Lung microvascular endothelial cell (primary cell): ENCODE results near the gene ADCY9. TPM values are rescaled to one million over a fixed set of nuclear protein-coding genes. Genes with fewer than 3 reads are reported as not detected.
A peak's percentile ranks its signal among the peaks of the same experiment; 100 is the strongest.

Experiments
- DNase-seq, 2 donors: peaks; one replicate each; pipeline versions ENCODE4 v3.0.0 to v3.0.0-alpha.2; 2010; ENCODE audit warnings: low read depth in 2 of 2
- total RNA-seq: library from RNA; depleted of rRNA; stranded (reverse); fragments of >200 nt; gene quantifications from 2 replicates; pipeline ENCODE4 v1.2.1, GENCODE V29; 2014

The ADCY9 gene
- total RNA-seq, 1 donor from 2014 or later: 18.1 TPM

DNA sequence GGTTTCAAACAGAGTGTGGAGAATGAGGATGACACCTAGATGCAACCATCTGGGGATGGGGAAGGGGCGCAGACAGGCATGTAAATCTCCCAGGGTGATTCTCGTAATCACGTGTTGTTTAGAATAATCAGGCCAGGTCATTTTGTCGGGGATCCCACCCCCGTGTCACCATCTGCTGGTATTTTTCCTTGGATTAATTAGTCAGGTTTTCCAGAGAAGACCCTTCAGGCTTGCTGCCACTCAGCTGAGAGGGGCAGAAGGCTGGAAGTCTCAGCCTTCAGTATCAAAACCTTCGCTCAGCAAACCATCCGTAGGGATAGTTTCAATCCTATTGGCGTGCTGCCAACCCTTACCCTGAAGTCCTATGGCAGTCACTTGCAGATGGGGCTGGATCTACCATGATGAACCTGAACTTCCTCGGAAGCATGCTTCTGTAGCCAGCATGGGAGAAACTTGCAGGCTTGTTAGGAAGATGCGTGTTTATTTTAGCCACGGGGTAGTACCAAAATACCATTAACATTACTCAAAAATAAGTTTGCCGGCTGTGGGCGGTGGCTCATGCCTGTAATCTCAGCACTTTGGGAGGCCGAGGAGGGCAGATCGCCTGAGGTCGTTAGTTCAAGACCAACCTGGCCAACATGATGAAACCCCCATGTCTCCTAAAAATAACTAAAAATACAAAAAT lies 7.5 kb upstream of the ADCY9 start:
- DNase-seq: no peak

DNA sequence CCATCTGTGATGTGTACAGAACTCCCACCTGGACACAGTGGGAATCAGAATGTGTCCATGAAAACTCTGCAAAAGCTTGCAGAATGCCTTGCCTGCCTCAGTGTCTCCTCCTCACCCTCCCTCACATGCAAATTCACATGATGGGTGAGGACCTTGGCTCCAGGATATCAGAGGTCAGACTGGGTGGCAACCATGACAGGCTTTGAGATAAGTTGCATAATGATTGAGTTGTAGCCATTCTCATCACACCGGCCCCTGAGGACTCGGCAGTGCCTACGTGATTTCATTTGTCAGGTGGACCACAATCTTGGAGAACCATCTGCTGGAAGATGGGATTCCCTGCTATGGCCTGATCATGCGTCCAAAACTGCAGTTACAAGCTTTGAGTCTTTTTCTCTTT lies 3.9 kb upstream of the ADCY9 start:
- DNase-seq: no peak

DNA sequence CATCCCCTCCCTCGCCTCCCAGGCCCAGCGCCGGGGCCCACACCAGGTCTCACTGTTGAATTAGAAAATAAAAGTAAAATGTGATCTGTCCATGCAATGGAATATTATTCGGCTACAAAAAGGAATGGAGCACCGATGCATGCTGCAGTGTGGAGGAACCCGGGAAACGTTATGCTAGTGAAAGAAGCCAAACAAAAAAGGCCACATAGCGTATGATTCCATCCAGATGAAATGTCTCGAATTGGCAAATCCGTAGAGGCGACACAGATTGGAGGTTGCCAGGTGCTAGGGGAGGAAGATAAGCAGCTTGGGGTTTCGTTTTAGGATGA lies 972 bp upstream of the ADCY9 start:
- no peak for DNase-seq

DNA sequence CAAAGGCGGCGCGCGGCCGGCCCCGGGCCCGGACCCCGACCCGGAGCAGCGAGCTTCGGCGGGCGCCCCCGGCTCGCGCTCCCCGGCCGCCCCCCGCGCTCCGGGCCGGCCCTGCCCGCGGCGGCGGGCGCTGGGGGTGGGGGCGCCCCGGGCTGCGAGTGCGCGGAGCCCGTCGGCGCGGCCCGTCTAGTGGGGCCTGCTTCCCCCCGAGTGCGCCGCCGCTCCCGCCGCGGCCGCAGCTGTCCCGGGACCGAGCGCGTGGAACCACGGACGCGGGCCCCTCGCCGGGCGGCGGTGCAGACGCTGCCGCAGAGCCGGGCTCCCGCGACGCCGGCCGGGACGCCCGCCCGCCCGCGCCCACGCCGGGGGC lies 308 bp downstream of the ADCY9 start:
- peak in 1 of 2 donors; percentile 11 for DNase-seq

DNA sequence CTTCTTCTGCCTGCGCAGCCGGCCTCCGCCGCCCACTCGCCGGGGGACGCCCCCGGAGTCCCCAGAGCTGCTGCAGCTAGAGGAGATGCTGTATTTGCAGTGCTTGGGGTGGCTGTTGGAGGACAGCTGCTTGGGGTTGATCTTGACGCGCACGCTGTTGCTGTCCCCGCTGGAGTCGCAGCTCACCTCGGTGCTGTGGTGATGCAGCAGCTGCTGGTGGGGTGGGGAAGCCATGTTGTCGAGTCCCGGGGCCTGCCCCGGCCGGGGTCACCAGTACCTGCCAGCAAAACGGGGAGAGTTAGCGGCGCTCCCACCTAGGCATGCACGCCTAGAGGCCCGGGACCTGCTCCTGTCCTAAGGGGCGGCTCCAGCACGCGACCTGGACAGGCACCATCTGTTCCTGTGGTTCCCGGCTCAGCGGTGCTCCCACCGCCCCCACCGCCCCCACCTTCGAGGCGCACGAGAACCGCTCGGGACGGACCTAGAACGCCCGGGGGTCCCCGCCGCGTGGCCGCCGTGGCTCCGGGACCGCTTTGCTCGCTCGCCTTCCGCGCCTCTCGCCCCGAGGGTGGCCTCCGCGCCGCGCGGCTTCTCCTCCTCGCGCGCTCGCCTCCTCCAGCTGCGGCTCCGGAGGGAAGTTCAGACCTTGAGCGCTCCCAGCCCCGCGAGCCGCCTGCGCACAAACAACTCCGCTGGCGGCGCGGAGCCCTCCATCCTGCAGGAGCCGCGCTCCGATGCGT lies 863 bp downstream of the ADCY9 start:
- DNase-seq: peak; percentile 60 to 82

DNA sequence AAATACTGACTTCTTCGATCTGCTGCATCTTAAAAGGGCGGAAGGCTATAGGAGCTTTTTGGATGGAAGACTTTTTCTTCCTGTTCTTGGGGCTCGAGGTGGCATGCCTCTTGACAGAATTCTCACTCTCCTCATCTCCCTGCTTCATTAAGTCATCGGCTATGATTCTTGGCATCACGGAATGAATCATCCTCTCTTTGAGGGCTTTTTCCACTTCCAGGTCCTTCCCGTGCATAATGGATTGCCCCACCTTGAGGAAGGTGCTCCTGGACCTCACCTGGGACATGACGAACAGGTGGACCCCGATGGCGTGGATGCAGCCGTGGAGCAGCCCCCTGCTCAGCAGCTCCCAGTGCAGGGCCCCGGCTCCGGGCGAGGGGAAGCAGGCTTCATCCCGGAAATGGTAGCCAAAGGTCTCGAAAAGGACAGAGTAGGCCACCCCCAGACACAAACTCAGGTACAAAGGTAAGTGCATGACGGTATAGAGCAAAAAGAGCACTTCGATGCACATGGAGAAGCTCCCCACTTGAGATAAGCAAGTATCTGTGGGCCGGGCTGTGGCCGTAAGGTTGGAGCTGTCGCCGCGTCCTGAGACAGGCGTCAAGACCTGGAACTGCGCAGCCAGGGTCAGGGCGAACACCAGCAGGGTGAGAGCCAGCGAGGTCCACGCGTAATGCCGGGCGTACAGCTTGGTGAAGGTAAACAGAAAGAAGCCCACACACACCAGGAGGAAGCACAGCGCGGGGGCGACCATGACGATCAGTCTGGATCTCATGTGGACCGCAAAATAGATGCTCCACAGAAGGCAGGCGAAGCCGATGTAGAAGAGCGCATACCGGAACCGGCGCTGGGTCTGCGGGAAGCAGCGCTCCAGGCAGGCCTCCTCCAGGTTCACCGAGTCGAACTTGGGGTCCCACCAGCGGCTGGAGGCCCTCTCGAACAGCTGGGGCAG lies 1.7 kb downstream of the ADCY9 start:
- no peak for DNase-seq

DNA sequence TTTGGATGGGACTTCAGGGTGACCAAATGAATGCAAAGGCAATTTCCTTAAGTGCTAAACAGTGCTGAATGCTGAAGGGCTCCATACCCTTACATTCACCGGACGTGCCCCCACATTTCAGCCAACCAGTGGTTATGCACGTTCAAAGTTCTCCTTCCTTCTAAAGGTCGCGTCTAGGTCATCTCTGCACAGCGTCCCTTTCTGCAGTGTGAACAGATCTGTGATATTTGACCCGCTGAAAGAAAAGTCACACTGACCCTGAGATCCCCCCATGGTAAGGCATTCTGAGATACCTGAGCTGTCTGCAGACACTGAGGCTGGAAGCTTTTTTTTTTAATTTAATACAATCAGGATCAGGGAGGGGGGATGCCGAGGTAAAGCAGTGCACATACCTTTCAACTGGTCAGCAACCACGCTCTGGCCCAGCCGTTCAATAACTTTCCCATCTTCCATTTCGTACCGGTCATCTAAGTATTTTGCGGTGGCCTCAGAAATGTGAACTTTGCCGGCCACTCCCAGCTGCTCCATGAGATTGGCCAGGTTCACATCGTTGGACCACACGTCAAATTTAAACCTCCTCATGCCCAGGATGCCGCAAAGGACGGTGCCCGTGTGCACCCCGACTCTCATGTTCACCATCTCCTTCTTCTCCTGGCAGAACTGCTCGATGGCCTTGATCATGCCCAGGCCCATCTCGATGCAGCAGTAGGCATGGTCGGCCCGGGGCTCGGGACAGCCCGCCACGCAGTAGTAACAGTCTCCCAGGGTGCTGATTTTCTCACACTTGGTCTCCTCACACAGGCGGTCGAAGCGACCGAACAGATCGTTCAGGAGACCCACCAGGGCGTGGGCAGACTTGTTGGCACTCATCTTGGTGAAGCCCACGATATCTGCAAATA lies 2.6 kb downstream of the ADCY9 start:
- DNase-seq: no peak

DNA sequence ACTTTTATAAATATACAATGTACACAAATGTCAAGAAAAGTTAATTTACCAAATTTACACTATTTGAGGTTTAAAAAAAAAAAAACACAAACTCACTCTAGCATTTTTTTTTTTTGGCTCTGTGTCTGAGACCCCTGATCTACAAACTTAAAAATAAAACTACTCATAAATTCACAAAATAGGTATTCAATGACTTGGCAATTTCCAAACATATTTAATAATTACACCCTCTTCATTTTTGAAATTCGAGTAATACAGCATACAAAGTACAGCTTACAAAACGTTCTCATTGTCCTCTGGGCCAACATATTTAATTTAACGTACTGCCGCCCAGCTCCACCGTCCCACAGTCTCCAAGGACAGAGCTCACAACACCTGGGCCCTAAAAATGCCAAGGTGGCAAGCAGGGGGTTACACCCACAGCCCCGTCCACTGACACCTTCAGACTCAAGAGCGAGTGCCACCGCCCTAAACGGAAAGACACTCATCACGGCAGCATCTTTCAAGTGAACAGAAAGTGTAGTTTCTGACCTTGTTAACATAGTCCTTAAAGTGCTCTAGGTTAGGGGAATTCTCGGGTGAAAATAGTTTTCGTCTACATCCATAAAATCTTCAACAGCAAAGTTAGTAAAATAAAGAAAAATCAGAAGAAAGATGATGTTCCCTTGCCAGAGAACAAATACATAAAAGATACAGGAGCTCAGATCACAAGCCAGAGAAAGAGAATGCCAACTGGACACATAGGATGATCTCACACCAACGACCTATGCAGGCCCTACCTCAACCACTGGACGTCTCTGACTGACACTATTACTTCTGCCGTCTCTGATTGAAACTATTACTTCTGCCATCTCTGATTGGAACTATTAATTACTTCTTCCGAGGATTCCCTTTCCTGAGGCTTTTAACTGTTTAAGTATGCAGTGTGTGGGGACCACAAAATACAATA lies 4.2 kb downstream of the ADCY9 start:
- peak; percentile 46 to 50 for DNase-seq

DNA sequence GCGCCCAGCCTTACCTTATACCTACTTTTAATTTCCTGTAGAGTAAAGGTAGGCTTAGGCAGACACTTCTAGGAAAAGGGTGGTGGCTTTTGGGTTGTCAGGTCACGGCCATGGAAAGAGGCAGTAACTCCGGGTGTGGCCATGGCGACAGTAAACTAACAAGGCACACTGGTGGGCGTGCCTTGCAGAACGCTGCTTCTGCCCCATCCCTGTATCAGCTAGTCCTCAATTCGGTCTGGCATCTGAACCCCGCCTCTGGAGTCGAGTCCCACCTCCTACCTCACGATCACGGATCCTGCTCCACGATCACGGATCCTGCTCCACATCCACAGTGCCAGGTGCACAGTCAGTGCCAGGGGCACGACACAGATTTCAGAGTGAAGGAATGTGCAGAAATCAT lies 5.6 kb downstream of the ADCY9 start:
- DNase-seq: no peak

DNA sequence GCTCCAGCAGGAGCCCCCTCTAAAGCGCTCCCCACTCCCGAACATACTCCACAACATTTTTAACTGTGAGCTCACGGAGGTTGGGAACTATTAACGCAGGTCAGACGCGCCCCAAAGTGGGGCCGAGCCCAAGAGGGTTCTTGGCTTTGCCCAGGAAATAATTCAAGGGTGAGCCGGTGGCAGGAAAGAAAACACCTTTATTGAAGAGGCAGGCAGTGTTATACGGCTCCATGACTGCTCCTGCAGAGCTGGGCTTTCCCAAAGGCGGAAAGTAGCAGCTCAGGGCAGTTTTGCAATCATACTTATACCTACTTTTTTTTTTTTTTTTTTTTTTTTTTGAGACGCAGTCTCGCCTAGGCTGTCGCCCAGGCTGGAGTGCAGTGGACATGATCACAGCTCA lies 6.2 kb downstream of the ADCY9 start:
- DNase-seq: no peak

DNA sequence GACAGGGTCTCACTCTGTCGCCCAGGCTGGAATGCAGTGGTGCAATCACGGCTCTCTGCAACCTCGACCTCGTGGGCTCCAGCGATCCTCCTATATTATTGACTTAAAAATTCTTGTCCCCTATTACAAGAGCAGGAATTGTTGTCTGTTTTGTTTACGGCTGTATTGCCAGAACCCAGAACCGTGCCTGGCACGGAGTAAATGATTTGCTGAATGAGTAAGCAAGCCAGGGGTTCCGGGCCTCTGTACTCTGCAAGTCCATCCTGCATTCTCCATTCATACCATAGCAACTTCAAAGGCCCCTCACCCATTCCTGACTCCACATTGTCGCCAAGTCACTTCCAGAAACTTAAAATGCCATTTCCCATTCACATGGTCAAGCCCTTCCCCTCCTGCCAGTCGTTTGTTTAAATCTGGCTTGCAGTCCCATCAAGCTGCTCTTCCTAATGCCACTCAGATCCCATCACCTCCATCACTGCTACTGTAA lies 6.9 kb downstream of the ADCY9 start:
- no peak for DNase-seq

DNA sequence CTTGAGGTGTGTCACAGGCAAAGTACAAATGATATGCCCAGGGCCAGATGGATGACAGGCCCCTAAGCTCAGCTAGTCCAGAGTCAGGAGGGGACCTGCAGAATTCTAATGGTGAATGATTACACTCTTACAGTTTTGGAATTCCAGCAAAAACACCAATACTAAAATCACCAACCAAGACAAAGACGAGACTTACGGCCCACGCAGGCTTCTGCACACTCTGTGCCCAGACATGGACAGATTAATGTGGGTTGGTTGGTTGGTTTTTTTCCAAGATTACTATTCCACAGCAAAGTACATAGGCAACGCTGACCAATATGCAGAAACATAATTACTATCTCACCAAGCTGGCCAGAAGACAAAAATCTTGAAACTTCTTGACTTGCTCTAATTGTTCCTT lies 9.7 kb downstream of the ADCY9 start:
- no peak for DNase-seq

DNA sequence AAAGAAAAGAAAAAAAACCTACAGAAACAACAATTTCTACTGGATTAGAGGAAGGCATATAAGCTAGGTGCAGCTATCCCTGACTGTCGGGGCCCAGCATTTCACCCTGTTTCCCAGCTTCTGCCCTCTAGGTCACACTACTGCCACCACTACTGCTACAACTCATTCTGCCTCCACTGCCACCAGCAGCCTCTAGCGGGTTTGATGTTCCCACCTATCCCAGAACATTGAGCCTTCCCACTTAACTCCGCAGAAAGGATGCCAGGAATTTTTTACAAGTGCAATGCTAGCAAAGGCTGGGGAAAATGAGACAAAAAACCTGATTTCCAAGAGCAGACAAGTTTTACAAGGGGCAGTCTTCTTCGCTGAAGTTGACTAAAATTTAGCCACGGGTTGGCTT lies 10.4 kb downstream of the ADCY9 start:
- no peak for DNase-seq

DNA sequence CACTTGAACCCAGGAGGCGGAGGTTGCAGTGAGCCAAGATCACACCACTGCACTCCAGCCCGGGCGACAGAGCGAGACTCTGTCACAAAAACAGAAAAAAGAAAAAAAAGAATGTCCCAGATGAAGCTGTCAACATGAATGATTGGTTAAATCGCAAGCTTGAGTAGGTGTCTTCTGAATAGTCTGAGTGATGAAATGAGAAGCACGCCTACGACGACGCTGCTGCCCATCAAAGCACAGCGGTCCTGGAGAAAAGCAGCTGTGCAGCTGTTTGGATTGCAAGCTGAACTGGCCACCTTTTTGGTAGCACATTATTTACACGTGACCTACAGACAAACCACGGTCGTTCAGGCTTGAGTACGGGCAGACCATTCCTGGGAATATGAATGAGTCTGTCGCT lies 12.5 kb downstream of the ADCY9 start:
- no peak for DNase-seq

DNA sequence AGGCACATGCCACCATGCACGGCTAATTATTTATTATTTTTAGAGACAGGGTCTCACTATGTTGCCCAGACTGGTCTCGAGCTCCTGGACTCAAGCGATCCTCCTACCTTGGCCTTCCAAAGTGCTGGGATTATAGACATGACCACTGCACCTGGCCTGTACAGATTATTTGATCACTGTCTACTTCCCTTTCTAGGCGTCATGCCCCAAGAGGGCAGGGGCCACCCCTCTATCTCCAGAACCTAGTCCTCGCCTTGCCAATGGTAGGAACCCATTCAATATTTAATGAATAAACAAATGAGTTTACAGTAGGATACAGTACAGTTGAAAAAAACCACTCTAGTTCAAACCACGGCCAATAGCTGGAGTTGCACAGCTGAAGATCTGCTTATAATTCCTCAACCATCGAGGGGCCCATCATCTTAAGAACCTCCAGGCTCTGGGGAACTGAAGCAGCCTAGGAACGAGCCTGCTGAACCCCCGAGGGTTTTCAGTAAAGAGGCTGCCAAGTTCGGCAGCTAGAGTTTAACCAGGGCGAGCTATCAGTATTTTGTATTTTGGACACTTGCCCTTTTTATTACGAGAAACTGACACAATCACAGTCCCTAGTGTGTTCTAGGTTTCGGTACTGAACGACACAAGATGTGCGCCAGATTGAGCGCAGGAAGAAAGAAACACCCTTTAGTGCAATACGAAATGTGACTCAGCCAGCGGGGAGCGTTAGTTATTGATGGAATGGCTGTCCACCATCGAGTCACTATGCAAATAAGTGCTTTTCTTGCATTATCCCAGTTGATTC lies 14.6 kb downstream of the ADCY9 start:
- DNase-seq: no peak

DNA sequence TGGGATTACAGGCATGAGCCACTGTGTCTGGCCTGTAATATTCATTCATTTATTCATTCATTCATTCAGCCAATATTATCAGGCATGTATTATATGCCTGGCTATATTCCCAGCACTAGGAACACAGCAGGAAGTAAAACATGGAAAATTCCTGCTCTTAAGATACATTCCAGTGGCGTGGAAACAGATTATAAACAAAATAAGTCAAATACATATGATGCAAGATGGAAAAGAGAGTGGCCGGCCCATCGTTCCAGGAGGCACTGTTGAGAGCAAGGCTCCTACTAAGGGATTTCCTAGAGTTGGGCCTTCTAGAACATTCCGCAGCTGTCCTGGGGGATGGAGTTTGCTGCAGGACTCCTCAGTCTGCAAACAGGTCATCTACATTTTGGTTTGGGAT lies 17.7 kb downstream of the ADCY9 start:
- peak in 1 of 2 donors; percentile 66 for DNase-seq

DNA sequence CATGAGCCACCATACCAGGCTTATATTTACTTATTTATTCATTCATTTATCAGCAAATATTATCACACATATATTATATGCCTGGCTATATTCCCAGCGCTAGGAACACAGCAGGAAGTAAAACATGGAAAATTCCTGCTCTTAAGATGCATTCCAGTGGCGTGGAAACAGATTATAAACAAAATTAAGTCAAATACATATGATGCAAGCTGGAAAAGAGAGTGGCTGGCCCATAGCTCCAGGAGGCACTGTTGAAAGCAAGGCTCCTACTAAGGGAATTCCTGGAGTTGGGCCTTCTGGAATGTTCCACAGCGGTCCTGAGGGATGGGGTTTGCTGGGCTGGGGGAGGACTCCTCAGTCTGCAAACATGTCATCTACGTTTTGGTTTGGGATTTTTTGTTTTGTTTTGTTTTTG lies 18.4 kb downstream of the ADCY9 start:
- peak in 1 of 2 donors; percentile 26 for DNase-seq

DNA sequence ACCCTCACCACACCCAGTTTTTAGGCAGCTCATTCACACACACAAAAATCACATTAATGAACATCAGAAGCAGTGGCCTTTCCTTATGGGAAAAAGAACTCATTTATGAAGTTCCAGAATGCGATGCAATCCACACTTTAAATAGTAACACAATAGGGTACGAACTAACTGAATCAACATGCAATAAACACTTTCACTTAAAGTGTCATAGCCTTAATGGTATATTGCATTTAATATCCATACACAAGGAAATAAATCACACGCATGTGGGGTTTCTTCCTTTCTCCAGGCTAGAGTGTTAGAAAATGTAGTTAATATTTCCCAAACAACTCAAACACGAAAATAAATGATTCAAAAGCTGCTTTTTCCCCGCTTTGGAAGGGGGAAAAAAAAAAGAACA lies 19.7 kb downstream of the ADCY9 start:
- no peak for DNase-seq

DNA sequence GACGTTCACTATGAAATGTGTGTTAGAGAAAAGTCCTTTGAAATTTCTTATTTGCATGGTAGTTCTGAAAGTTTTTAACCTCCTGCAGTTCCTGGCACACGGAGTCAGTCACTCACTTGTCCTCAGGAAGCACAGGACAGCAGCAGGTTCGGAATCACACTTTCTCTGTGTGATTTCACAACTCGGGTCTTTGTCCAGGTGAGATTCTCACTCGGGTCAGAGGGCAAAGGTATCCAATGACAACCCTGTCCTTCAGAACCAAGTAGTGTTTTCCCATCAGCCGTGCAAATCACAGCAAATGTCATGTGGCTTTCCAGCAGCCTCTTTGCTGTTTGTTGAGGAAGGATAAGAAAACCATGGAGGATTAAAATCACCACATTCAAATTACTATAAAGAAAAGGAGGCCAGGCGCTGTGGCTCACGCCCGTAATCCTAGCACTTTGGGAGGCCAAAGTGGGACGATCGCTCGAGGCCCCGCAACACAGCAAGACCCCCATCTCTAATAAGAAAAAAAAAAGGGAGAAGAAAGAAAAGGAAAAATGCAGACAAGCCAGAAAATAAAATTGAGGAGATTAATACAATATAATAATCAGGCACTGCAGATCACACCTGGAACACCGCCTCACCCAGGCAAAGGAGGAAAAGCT lies 22.0 kb downstream of the ADCY9 start:
- DNase-seq: no peak
